ENCODE measurements around the gene CMTM2.
"Not testable (repeated sequence)": the region's sequence is repeated elsewhere in the genome, so short reads cannot be mapped to it uniquely, and the experiment has no call there.

CMTM2 gene

DNA sequence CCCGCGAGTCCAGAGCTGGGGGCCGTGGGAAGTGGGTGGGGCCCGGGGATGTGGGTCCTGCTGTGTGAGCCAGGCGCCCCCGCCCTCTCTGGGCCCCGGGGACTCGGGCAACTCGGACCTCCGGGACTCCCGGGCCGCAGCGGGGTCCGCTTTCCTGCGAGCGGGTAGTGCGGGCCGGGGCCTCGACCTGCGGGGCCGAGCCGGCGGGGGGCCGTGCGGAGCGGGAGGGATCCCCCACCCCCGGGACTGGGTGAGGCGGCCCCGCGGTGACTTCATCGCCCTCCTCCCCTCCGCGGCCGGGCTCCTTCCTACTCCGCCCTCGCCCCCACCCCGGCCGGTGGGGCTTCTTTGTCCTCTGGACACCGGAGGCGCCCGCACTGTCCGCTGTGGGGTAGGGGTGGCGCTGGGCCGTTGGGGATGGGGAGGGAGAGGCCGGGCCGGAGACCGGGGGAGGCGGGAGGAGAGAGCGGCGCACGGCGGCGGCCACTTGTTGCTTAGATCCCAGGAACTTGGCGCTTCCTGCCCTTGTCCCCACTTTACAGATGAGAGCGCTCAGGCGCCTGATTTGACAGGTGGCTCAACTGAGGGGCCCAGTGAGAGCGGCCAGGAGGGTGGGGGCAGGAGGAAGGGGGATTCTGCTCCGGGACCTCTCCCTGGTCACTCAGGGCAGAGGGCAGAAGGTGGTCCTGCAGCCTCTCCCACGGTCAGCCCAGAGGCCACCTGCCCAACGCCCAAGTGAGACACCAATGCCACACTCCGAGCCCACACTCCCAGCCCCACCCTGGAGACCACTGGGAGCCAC is 26.1 kb downstream of the CMTM2 start:
- peak overlapping the region; percentile 59 for H3K27ac ChIP-seq
- no peak for DNase-seq (ENCODE audit: low read depth, low spot score)

DNA sequence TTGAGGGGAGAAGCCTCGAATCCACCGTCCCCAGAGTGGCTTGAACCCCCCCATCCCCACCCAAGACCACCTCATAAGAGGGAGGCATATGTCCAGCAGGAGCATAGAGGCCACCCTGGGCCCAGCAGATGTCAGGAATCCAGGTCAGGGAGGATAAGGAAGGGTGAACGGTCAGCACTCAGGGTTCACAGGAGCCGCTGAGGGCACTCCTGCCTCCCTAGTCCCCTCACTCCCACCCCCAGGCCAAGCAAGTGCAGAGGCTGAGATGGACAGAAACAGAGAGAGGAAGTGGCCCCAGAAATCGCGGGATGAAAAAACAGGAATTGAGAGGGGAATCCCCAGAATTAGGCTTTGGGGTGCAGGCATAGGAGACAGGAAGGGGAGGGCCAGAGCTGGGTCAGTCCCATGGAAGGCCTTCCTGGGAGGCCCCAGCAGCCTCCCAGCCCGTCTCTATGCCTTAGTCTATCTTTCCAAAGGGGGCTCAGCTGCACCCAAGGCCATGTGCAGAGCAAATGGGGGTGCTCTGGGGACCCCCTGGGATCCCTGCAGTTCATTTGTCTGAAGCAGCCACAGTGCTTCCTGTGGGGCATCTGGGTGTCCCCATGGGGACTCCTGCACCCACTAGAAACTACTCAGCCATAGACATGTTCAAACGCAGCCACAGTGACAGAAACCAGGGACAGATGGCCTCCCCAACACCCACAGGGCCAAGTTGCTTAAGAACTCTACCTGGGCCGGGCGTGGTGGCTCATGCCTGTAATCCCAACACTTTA is 26.9 kb downstream of the CMTM2 start:
- peak overlapping the region; percentile 59 for H3K27ac ChIP-seq

DNA sequence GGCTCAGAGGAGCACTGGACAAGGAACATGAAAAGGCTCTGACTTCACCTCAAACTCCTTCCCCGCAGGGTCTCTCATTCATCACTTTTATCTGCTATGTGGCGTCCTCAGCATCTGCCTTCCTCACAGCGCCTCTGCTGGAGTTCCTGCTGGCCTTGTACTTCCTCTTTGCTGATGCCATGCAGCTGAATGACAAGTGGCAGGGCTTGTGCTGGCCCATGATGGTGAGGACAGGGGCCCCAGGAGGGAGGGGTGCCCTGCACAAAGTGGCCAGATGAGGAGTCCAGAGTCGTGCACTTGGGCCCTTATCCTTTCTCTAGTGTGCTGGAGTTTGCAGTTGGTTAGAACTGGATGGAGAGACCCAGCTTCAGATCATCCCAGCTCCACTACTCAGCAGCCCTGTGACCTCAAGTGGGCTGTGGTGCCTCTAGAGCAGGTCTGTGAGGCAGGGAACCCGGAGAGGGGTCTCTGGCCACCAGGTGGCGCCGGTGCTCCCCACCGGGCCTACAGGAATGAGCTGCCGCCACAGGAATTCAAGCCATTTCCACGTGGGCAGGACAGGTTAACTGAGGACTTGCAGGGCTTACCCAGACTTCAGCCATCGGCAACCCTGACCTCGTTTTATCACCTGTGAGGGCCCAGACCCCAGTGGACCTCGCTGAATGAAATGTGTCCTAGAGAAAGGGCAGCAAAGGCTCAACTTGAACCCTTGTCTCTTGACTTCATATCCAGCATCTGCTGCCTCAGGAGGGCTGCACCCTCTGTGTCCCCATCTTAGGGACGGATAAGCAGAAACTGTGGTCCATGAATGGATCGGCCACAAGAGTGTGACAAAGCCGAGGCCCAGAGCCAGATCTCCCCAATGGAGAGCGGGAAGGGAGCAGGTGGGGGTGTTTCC is 29.2 kb downstream of the CMTM2 start:
- DNase-seq (ENCODE audit: low read depth, low spot score), result peak; percentile 57
- H3K27ac ChIP-seq, result no peak overlapping the region

More for the DNA sequence above, 26.9 kb downstream of the CMTM2 start:
- no peak for DNase-seq (ENCODE audit: low read depth, low spot score)

DNA sequence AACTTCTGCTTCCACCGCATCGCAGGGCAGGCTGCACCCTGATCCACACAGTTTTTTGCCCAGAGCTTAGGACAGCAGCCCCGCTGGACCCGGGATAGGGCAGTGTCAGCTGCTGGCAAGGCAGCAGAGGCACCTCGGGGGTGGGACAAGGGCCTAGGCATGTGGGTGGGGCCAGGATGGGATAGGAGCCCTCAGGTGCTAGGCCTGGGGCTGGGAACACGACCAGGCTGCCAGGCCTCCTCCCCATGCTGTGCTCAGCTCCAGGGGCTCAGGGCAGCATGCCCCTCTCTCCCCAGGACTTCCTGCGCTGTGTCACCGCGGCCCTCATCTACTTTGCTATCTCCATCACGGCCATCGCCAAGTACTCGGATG is 29.9 kb downstream of the CMTM2 start:
- H3K27ac ChIP-seq, result no peak overlapping the region
- no peak for DNase-seq (ENCODE audit: low read depth, low spot score)

DNA sequence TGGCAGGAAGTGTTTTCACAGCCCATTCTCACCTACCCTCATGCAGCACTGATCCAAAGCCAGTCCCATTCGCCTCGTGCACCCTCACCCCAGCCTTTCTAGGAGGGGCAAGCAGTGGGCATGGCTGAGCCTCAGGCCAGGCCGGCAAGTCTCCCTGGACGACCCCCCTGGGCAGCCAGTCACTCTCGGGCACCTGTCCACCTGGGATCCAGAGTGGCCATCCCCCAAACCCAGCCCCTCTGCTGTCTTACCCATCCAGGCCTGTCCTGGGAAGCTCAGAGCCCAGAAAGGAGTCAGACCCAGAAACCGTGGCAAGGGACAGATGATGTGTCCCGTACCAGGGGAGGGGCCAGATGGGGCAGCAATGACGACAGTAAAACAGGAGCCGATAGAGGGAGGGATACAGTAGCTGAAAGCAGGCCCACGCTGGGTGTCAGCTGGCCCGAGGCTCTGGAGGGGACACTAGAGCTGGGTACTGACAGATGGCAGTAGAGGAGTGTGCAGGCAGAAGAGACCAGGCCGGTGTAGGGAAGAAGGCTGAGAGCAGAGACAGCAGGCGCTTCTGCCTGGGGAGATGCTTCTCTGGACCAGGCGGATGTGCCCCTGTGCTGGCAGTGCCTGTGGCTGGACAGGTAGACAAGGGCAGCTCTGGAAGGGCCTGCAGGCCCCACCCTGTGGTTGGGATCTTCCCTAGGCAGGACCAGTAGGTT is 31.0 kb downstream of the CMTM2 start:
- H3K27ac ChIP-seq, result no peak overlapping the region
- no peak for DNase-seq (ENCODE audit: low read depth, low spot score)

DNA sequence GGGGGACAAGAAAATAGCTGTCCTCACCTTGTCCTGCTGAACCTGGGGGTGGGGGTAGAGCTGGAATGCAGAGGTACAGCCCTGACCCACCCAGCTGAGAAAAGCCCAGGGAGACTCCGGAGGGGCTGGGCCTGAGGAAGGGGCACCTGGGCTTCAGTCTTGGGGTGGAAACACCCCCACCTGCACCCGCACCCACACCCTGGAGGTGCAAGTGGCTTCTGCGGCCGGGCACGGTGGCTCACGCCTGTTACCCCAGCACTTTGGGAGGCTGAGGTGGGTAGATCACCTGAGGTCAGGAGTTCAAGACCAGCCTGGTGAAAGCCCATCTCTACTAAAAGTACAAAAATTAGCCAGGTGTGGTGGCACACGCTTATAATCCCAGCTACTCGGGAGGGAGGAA is 32.6 kb downstream of the CMTM2 start:
- H3K27ac ChIP-seq; DNase-seq (ENCODE audit: low read depth, low spot score): not testable (repeated sequence)

DNA sequence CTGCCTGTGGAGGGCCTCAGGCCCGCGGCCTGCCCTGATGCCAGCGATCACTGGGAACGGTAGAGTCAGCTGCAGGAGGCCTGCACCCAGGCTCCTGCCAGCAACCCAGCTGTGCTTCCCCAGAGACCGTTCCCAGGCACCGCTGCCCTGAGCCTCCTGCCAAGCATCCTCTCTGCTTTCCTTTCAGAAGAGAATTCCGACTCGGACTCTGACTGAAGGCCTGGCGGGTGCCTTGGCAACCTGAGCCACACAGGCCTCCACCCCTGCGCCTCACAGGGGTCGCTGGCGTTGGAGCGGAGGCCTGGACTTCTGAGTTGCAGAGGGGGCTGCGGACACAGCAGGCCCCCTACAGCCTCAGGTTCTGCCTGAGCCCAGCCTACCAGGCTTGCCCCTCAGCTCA is 33.2 kb downstream of the CMTM2 start:
- no peak overlapping the region for H3K27ac ChIP-seq
- no peak for DNase-seq (ENCODE audit: low read depth, low spot score)

DNA sequence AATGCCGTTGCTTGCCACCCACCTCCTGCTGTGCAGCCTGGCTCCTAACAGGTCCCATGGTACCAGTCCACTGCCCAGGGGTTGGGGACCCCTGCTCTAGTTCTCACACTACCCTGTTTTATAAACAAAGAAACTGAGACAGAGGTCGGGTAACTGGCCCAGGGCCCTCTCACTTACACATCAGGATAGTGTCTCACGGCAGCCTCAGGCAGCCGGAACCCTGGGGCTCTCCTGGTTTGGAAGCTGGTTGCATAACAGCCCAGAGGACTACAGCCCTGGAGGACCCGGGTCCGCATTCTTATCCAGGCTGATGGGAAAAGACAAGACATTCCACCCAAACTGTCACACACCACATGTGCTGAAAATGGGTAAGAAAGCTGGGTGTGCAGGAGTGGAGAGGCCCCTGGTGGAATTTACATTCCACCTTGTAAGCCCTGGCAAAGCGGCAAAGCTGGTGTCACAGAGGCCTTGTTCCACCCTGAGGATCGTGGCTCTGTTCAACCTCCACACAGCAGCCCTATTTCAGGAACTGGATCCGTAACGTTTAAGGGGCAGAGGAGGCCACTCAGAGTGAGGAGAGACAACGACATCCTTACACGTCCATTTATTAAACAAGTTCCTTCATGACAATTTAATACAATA is 35.0 kb downstream of the CMTM2 start:
- DNase-seq (ENCODE audit: low read depth, low spot score), result no peak
- H3K27ac ChIP-seq, result no peak overlapping the region

DNA sequence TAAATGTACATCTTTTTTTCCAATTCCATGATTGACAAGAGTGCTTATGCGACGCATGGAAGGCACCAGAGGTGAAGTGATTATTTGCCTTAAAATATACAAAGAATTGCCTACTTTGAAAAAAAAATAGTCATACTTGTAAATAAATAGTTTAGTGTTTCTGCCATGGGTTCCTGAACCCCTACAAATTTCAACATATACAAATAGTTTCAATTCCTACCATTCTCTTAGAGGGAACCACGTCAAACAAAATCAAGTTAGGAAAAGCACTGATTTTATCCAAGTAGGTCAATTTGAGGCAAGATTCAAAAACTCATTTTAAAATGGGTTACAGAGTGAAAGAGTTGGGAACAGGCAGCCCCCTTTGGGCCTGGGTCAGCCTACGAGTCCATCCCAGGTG is 36.9 kb downstream of the CMTM2 start:
- no peak overlapping the region for H3K27ac ChIP-seq
- no peak for DNase-seq (ENCODE audit: low read depth, low spot score)

DNA sequence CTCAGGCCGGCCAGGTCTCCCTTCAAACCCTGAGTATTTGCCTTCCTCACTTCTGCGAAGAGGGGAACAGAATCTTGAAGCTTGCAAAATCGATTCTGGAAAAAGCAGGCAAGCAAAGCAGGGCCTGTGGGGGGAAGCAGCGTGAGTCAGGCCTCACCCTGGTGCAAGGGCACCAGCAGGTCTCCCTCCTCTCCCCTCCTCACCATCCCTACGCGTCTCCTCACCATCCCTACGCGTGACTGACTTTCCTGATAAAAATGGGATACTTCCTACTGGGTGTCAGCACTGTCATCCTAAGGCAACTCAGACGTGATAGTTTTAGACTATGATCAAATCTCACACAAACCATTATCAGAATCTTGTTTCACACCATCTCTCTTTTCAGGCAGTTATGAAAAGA is 37.3 kb downstream of the CMTM2 start:
- H3K27ac ChIP-seq, result no peak overlapping the region
- no peak for DNase-seq (ENCODE audit: low read depth, low spot score)

DNA sequence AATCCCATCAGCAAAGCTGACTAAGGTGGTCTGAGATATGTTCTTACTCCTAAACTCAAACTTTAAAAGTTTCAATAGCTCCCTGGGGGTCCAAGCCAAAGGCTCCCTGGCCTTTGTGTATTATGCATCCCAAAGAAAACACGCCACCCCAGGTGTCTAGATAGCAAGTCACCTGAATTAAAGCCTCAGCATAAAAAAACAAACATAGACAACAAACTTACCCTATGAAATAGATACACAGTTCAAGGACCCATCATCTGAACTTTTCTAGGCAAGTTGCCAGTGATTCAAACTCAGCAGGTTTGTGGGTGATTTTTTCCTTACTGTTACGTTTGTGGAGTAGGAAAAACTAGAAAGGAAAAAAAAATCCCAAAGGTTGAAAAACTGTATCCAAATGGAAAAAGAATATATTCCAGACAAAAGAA is 37.8 kb downstream of the CMTM2 start:
- DNase-seq (ENCODE audit: low read depth, low spot score), result no peak
- H3K27ac ChIP-seq, result no peak overlapping the region

DNA sequence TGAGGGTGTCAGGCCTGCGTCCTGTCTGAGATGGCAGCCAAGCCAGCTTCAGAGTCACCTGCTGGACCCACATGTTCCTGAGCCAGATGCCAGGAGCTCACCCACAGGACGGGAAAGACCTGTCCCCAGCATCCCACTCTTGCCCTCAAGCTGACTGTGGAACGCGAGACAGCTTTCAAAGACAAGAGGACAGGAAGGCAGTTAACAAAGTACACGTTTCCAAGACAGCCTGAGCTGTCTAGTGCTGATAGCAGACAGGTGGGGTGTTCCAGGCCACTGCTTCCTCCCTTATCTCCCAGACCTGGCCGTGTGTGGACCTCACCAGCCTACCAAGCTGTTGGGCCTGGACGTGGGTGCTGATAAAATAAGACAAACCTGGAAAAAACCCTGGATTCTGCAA is 38.5 kb downstream of the CMTM2 start:
- DNase-seq (ENCODE audit: low read depth, low spot score), result no peak
- H3K27ac ChIP-seq, result peak overlapping the region; percentile 79

DNA sequence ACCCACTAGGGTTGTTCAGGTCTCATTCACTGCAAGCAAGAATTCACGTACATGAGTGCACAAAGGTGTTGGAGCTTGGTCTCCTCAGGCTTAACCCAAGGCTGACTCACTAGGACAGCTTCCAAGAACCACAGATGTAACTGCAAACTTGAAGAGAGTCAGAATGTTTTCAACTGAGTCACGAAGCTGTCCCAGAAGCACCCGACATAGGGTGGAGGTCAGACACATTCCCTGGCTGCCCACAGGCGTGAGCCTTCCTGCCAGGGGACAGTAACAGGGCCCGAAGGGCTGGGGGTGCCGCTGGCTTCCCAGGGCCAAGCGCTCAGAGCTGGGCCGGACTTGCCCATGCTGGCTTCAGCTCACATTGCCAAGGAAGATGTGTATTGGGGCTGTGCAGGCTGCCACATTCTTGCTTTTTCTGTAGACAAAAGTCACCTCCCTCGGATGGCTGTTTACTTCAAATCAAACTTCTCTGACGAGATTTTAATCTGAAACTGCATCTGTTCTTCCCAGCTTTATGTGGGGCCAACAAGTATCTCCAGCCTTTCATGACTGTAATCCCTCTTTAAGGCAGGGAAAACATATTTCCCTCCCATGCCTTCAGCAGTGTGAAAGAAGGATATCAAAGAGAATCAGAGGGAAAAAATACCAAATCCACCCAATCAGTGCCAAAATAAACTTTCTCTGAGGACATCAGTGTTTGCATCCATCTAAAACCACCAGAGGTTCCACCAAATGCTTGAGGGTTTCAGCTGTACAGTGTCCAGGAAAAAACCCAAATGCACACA is 39.5 kb downstream of the CMTM2 start:
- peak overlapping the region; percentile 79 for H3K27ac ChIP-seq
- peak; percentile 83 for DNase-seq (ENCODE audit: low read depth, low spot score)

DNA sequence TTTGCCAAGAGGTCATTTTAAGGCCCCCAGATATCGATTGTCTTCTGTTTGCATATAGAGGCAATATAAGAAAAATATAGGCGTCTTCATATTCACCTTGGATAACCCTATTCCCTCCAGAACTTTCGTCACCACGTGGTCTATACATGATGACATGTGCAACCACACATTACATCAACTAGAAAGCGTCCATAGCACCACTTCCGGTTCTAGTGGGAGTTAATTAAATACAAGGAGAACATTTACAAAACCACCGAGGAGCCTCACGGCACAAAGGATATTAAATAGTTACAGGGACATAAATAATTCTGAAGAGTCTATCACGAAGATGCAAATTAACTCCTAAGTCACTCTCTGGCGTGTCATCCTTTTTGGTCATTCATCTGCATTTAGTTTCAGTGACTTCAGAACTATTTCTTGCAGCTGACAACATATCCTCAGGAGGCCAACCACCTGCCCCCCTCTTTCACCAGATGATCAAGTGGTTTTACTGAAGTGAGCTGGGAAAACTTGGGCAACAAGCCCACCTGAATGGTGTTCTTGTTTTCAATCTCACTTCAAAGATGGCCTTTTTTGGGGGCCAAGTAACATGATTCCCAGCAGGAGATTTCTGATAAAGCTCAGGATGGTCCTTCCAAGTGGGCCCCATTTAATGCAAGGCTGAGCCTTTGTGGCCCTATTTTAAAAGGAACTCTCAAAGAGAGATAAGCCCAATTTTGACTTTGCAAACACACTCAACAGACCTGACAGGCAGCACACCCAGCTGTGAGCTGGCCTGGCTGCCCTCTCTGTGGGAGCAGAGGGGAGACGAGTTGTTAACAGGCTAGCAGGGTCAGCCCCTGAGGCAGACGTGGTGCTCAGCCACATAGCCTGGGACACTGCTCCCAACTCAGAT is 40.5 kb downstream of the CMTM2 start:
- H3K27ac ChIP-seq, result peak overlapping the region; percentile 79
- DNase-seq (ENCODE audit: low read depth, low spot score), result no peak

DNA sequence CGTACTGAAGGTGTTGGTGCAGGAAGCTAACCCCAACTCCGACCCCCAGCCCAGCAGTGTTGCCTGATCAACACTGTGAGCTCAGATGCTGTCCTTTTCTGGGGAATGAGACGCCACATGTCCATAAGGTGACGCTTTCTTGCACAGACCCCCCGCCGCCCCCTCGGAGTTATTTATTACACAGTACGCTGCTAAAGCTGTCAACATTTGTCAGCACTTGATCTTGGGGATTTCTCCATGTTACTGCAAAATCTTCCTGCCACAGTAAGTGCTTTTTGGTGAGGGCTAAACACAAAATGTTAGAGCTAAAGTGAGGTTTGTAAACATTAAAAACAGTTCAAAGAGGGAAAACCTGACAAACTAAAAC is 41.1 kb downstream of the CMTM2 start:
- H3K27ac ChIP-seq, result peak overlapping the region; percentile 79
- DNase-seq (ENCODE audit: low read depth, low spot score), result no peak

DNA sequence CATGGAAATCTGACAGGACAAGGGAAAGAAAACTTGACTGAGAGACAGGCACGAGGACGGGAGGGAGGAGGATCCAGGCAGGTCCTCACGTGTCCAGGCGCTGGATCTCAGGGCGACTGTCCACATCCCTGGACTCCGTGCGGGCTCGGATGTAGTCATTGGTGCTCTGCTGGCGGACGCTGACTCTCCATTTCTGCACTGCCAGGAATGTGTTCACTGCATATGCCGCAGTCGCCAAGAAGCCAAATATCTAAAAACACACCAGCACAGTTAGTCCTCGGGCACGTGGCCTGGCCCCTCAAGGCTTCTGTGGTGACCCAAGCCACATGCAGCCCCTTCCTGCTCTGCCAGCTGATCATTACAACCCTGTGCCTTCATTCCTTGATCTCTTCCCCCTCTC is 42.7 kb downstream of the CMTM2 start:
- no peak overlapping the region for H3K27ac ChIP-seq
- DNase-seq (ENCODE audit: low read depth, low spot score), result no peak

DNA sequence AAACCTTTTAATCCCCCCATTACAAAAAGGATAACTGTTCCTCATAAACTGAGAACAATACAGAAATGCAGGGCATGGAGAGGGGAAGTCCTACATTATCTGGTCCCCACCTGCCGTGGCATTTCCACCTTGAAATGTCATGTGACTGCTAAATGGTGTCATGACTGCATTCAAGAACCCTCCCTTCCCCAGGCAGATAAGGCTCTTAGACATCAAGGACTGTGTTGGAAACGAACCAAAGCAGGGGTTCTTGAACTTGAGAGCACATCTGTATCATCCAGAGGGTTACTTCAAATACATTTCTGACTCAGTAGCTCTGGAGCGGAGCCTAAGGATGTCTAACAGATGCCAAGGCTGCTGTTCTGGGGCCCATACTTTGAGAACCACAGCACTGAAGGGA is 43.6 kb downstream of the CMTM2 start:
- no peak overlapping the region for H3K27ac ChIP-seq
- no peak for DNase-seq (ENCODE audit: low read depth, low spot score)

DNA sequence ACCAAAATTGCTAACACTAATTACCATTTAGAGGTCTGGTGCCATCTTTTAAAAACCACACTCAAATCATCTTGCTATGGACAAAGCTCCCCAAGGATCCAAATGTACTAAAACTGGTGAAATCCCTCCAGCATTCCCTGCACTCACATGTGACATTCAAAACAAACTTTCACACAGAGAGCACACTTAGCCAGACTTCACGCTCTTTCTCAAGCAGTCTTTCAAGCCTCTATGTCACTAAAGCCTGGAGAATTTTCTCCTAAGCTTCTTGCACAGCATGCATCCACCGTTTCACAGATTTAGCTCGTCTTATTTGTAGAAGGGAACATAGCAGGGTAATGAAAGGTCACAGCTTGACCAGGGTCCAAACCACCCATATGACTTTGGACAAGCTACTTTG is 44.5 kb downstream of the CMTM2 start:
- H3K27ac ChIP-seq, result no peak overlapping the region
- no peak for DNase-seq (ENCODE audit: low read depth, low spot score)

Data from epithelial cell of prostate (primary cell).